A673 (cell line): ENCODE measurements around the gene RPS6KC1.

ENCODE experiments used
- CTCF ChIP-seq: fragments of 300-800, 200-600 bp; sonication (generic); conservative IDR thresholded peaks from 2 replicates; pipeline ENCODE4 v1.5.1; 2017; ENCODE audit warnings: low read depth, mild to moderate bottlenecking, antibody characterized with exemption, low read length, moderate library complexity, mixed read lengths
- EZH2 ChIP-seq: fragments of 200-600 bp; sonication (generic); IDR thresholded peaks from 2 replicates; pipeline ENCODE4 v1.6.1; 2017; ENCODE audit warnings: borderline replicate concordance, low read depth, mild to moderate bottlenecking, mixed read lengths, antibody characterized with exemption, low read length; ENCODE audit not compliant: poor library complexity, severe bottlenecking

- TF ChIP-seq CTCF, result no peak
- TF ChIP-seq EZH2, result no peak
These were observed 194.3 kb downstream of the RPS6KC1 start for GRCh38 chr1:213245260-213245910.
